NCI-H526 treated with DMSO at 0.1 percent for 48 hours (cell line): Measurements from ENCODE around the gene CD38.
A peak's percentile ranks its signal among the peaks of the same experiment; 100 is the strongest.
"Not testable (repeated sequence)": the region's sequence is repeated elsewhere in the genome, so short reads cannot be mapped to it uniquely, and the experiment has no call there.

ENCODE experiments used
- DNase-seq: peaks from one replicate; lab custom pipeline; 2025; lab: John Stamatoyannopoulos, UW

Gene CD38

DNA sequence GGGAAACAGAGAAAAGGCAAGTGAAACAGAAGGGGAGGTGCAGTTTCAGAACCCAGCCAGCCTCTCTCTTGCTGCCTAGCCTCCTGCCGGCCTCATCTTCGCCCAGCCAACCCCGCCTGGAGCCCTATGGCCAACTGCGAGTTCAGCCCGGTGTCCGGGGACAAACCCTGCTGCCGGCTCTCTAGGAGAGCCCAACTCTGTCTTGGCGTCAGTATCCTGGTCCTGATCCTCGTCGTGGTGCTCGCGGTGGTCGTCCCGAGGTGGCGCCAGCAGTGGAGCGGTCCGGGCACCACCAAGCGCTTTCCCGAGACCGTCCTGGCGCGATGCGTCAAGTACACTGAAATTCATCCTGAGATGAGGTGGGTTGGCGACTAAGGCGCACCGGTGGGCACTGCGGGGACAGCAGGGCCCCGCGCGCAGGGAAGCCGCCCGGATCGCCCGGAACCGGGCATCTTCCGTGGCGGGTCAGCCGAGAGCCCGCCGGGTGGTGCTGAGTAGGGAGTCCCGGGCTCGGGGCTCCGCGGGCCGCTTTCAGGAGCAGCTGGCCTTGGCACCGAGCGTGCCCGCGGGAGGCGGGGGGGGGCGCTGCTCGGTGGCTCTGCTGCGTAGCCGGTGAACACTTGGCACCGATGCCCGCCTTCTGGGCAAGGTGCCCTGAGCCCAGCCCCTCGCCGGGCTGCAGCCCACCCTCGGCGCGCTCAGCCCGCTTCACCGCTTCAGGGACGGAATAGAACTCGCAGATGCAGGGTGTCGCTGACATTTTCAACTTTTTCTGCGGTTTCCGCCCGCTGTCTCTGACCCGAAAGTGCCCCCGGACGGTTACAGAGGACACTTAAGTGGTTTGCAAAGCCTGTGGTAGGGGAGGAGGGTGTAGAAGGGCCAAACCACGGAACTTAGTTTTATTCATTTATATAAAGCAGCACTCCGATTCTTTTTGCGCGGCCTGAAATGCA lies at the start of gene CD38:
Gene CD38 (plus strand): TSS at position 40 of the 953 bp plus-strand sequence. CDS start 87 bp downstream, at position 127.
- DNase-seq: no peak

DNA sequence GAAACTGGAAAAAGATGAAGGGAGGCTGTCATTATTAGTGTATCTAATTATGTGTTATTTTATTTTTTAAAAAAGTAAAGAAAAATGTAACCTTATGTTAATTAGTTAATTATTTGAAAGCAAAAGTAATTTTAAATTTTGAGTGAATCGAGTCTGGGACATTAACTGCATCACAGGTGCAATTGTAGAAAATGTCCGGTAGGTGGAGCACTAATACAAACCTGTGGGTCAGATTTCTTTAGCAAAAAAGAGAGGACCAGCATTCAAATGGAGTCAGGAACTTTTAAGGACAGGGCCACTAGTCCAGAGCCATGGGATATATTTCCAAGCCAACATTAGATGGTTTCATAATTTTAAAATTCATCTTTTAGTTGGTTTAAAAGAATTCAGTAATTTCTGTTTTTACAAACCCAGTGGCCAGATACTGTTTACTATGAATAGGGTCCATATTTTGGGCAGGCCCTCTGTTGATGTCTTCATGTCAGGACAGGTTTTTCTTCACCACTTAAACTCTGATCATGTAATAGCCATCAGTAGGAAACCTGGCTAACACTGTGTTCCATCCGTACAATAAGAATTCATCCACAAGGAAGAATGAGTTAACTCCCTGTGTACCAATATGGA lies 48.1 kb upstream of the CD38 start:
- peak; percentile 4 for DNase-seq

DNA sequence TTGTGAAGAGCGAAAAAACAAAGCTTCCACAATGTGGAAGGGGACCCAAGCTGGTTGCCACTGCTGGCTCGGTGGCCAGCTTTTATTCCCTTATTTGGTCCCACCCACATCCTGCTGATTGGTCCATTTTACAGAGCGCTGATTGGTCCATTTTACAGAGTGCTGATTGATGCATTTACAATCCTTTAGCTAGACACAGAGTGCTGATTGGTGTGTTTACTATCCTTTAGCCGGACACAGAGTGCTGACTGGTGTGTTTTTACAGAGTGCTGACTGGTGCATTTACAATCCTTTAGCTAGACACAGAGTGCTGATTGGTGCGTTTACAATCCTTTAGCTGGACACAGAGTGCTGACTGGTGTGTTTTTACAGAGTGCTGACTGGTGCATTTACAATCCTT lies 45.1 kb upstream of the CD38 start:
- DNase-seq: not testable (repeated sequence)

DNA sequence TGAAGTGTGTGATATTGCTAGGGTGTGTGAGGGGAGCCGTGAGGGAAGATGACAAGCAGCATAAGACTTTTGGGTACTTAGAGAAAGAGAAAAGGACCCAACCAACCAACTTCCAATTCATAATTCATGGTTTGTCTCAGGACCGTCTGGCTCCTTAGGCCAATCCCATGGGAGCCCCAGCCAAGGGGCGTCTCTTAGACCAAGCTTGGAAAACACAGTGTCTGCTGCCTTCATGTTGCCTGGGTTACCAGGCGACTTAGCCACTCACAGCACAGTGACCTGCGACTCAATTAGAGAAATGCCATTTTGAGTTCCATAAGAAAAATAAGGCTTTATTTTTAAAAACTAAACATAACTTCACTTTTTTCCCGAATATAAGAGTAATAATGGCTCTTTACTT lies 42.6 kb upstream of the CD38 start:
- no peak for DNase-seq

DNA sequence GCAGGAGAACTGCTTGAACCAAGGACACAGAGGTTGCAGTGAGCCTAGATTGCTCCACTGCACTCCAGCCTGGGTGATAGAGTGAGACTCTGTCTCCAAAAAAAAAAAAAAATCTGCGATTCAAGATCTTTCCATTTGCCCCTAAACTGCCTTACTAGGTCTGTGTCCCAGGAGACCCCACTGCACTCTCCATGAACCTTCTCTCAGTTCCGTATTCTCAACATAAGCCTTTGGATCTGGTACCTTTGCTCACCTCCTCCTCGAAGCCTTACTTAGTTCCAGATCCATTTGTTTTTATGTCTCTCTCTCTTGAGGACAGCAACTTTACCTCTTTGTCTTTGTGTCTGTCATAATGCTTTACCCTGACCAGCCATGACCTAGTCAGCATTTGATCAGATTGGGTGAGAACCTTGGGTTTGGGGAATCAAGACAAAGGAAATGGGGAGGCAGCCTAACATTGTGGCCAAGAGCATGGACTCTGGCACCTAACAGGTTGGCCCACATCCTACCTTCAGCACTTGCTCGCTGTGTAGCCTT lies 41.5 kb upstream of the CD38 start:
- DNase-seq: no peak

DNA sequence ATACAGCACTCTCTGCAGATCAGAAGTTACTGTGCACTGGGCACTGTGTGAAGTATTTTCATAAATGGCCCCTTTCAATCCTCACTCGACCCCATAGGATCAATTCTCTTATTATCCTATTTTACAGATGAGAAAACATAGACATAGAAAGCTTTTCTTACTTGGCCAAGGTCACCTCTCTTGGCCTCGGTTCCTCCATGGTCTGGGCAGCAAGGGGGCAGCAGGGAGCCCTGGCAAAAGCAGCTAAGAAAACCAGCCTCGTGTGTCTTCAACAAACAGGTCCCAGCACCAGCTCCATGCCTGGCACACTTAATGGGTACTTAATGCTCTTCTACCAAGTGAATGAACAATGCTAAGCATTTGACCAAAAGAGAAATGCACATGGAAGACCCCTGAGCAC lies 40.9 kb upstream of the CD38 start:
- no peak for DNase-seq

DNA sequence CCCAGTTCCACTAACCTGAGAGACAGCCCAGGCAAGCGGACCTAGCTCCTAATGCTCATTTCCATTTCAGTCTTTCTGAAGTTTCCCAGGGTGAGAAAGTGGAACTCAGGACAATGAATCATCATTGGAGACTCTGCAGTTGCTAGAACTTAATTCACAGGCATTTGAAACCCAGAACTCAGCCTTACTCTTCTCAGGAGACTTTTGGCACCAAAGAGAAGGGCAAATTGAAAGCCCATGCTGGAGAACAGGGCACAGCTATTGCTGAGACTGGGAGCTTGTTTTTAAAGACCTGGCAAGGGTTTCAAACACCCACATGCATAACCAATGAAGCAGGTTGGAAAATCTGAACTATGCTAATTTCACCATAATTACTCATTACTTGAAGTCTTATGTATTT lies 39.3 kb upstream of the CD38 start:
- no peak for DNase-seq

DNA sequence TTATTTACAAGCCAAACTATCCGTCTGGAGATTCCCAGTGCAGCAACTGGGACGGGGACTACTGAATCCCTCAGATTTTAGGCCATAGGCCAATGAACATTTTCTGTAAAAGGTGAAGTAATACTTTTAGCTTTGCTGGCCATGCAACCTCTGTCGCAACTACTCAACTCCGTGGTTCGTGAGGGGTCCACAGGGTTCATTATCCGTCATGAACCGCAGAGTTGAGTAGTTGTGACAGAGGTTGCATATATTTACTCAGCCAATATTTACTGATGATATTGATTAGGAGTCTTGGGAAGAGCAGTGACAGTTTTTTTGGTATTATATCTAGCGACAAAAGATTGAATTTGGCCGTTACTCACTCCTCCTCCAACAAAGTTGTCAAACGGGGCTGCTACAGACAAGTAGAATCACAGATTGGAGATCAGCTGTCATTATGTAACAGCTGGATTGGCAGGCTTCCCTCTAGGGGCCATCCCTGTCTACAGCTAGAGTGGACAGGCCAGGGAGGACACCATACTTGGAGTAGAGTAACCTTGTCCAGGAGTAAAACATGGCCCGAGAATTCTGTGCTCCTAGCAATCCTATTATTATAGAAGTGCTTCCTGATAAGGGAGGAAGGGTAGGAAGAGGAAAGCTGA lies 37.2 kb upstream of the CD38 start:
- DNase-seq: no peak

DNA sequence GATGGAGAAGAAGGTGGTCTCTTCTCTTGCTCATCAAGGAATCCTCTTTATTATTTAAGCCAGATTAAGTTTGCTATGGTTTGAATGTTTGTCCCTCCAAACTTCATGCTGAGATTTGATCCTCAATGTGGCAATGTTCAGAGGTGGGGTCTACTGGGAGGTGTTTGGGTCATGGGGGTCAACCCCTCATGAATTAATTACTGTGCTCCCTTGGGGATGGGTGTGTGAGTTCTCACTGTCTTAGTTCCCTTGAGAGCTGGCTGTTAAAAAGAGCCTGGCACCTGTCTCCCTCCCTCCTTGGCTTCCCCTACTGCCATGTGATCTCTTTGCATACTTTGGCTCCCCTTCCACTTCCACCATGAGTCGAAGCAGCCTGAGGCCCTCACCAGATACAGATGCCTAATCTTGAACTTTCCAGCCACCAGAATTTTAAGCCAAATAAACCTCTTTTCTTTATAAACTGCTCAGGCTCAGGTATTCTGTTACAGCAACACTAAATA lies 36.0 kb upstream of the CD38 start:
- DNase-seq: no peak

DNA sequence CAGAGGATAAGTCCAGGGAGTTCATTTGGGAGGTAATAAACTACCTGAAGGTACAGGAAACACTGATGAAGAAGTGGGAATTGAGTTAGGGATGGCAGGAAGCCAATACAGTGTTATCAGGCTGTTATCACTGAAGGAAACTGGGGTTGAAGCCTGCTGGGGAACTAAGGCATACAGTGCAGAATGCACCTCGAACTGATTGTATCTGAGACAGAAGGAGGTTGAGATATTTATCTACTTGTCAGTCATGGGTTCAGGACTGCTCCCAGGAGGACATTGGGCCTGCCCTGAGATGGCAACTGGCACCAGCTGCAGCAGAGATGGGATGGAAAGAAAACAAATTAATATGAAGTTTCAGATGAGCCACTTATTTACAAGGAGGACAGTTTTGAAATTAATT lies 35.5 kb upstream of the CD38 start:
- DNase-seq: no peak

DNA sequence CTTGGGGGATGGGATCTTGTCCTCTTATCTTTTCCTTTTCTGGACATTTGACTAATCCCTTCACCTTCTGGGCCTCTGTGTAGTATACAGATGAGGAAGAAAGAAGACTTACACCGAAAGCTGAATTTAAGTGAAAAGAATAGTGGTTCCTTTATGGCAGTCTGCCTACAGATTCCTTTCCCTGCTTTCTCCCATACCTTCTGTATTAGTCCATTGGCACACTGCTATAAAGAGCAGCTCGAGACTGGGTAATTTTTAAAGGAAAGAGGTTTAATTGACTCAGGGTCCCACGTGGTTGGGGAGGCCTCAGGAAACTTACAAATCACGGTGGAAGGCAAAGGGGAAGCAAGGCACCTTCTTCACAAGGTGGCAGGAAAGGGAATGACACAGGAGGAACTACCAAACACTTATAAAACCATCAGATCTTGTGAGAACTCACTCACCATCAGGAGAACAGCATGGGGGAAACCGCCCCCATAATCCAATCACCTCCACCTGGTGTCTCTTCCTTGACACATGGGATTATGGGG lies 34.0 kb upstream of the CD38 start:
- no peak for DNase-seq

DNA sequence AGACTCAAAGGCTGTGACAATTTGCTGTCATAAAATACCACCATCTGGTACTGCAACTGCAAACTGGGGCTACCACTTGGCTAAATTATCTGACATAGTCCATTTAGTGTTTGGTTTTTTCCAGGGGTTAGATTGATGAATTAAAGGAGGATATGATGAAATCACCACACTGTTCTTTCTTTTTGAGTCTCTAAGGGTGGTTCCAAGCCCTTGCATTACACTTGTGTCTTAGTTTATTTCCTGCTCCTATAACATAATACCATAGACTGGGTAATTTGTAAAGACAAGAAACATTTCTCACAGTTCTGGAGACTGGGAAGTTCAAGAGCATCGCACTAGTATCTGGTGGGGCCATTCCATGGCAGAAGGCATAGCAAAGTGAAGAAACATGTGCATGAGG lies 32.0 kb upstream of the CD38 start:
- DNase-seq: no peak

DNA sequence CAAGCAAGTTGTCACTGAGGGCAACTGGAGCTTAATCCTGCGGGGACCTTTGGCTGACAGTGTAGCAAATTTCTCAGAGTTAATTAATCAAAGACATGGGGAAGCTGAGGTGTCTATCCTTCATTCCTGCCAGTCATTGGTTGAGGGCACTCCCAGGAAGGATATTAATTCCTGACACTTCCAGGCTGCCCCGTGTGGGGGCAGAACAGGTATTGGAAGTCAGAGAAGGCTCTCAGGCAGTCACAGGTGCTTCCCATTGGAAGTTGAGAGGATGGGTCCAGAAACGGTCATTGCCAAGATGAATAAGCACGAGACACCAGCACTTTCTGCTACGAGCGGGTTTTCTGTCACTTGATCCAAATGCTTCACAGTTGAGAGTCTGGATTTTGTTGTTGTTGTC lies 29.1 kb upstream of the CD38 start:
- DNase-seq: no peak

DNA sequence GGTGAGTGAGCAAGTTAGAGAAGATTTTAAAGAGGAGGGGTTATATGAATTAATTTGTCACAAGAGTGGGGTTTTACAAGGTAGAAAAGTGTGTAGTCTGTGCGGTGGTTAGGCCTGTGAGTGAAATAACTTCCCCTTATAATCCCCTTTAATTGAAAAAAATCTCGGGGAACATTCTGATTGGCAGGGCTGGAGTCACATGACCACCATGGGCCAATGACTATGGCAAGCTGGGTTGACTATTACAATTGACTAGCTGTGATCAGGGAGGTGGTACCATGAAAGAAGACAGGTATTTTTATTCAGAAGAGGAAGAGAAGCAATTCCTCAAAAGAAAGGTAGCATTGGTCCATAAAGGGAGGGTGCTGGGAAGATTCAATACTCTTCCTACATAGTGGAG lies 27.0 kb upstream of the CD38 start:
- DNase-seq: no peak

DNA sequence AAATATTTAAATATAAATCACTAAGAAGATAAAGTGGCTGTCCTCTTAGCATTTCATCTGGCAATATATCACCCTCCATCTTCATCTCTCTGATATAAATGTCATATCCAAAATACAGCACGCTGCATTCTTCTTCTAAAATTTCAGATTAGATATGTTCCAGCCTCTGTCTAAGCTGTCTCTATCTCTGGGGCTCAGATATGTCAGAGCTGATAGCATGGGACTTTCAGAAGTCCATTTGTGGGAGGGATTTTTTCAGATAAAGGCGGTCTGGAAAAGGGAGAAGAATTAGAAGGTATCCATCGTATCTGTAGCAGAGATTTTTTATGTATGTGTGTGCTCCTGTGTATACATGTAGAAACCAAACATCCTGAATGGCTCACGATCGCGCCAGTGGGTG lies 25.0 kb upstream of the CD38 start:
- no peak for DNase-seq

DNA sequence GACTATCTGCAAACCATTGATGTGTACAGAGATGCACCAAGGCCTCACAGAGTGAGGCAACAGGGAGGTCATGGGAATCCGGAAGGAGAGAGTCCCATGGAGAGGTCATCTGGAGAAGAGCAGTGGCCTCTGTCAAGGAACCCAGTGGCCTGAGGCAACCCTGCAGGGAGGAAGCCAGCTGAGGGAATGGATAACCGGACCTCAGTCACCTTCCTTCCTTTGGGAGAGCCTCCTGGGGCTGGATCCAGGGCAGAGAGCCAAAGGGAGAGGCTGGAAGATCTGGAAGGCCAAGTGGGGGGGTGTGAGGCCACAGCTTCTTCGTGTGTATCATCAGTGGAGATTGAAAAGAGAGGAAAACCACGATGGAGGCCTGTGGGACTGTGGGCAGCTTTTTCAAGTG lies 24.3 kb upstream of the CD38 start:
- DNase-seq: no peak

DNA sequence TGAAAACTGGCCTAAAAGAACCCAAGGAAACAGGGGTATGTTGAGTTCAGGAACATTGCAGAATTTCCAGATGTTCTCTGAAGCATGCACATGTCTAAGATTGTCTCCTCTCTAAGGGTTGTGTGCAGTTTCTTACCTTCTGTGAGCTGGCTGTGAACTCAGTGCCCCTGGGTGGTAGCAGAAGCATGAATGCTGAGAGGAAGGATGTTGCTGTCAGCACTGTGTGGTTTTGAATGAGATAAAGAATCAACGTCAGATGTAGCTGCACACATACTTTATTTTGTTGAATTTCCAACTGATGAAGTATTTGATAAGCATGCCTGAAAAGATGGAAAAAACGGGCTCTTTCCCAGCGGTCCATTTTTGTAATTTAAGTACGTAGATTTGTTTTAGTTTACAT lies 23.8 kb upstream of the CD38 start:
- no peak for DNase-seq

DNA sequence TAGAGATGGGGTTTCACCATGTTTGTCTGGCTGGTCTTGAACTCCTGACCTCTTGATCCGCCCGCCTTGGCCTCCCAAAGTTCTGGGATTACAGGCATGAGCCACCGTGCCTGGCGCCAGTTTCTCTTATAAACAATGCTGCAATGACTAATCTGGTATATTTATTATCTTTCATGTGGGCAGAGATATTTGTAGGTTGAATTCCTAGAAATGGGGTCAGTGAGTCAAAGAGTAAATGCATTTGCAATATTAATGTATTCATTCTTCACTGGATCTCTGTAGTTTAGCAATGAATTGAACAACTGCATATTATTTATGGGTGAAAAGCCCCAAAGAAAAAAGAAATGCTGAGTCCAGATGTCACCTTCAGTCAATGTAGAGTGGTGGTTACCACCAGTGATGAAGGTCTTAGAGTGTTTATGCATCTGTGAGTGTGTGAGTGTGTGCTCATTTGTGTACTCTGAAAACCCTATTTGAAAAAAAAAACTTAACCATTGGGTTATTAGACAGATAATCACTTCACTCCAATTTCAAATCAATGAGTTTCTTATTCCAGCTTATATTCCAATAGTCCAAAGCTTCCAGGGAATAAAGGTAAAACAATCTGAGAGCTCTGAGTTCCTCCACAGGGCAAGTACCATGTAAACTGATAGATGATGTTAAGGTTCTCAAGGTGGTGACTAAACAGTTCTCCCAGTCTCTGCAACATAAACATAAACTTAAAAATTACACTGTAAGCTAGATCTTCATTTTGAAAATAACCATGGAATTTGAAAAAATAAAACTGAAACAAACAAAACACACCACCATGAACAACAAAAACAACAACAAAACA lies 22.6 kb upstream of the CD38 start:
- no peak for DNase-seq

DNA sequence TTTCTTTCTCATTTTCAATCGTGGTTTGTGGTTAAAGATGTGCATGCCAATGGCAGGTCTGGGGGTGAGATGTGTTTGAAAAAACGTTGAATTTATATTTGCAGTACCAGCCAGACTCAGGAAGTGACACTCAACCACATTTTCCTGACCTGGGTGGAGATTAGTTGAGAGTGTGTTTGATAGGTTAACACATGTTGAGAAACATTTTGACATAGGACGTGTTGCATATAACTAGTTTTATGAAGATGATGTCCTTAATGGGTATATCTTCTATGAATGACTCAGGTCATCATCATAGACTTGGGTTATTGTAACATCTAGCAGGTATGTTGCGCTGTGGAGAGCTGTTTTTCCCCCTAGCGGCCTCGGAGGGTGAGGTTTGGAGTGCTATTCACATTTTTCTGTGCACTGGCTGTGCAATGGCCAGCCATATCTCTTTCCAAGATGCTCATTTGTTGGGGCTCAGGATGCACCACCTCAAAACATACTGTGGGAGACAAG lies 21.7 kb upstream of the CD38 start:
- no peak for DNase-seq

DNA sequence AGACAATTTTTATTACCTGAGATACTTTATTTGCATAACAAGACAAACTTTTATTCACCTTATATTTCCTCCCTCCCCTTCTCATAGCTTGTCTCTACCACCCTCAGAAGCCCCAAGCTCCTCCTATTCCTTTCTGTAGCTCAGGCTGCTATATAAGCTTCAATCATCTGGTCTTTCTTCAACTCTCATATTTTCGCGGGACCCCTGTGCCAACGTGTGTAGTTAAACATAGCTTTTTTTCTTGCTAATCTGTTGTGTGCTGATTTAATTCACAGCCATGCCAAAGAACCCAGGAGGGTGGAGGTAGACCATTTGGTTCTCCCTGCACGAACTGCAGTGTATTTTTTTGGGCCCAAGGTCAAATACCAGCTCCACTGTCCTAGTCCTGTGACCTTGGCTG lies 21.1 kb upstream of the CD38 start:
- no peak for DNase-seq

DNA sequence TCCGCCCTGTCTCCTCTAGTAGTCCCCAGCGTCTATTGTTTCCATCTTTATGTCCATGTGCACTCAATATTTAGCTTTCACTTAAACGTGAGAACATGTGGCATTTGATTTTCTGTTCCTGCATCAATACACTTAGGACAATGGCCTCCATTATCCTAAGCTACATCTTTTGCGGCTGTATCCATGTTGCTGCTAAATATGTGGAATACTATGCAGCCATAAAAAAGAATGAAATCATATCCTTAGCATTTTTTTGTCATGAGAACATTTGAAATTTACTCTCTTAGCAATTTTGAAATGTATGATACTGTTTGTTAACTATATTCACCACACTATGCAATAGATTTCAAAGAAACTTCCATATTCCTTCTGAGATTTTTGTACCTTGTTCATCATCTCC lies 19.8 kb upstream of the CD38 start:
- DNase-seq: no peak
